HG02973 (cell line): ENCODE results near the gene SEC31A.
"Not testable (repeated sequence)": the region's sequence is repeated elsewhere in the genome, so short reads cannot be mapped to it uniquely, and the experiment has no call there.

ENCODE experiments used
- ATAC-seq: cut with Tn5 transposase; IDR thresholded peaks from one replicate; pipeline ENCODE4 v1.9.1; 2021; ENCODE audit warnings: moderate library complexity; ENCODE audit not compliant: unreplicated experiment

SEC31A gene

DNA sequence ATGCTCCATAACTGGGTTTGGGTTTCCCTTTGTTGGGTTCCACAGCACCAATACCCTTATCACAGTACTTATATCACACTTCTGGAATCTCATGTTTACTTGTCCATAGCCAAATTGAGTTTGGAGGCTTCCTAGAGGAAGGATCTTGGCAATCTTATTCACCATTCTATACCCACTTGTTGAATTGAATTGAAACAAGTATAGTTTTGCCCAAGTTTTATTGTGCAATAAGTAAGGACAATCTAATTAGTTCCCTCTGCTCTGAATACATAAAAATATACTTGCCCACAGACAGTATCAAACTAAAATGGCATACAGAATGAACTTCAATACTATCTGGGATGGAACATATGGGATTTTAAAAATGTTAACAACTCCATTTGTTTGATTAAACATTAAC is 40.3 kb downstream of the SEC31A start:
- no peak for ATAC-seq

- no peak for ATAC-seq
These were observed 42.2 kb downstream of the SEC31A start for GRCh38 chr4:82848706-82849105.

DNA sequence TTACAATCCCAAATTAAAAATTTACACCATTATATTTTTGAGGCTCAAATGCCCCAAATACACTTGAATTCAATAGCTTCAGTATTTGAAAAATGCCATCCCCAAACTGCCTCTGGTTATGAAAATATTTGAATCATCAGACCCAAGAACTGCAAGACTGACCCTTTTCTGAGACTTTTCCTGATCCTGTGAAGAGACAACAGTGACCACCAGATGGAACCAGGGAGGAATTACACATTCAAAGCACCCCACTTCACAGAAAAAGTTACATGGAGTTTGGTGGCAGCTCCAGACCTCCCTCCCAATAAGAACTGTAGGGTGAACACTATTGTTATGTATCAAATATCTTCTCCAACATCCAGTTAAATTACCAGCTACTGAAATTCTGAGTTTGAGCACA is 48.4 kb downstream of the SEC31A start:
- ATAC-seq, result no peak

DNA sequence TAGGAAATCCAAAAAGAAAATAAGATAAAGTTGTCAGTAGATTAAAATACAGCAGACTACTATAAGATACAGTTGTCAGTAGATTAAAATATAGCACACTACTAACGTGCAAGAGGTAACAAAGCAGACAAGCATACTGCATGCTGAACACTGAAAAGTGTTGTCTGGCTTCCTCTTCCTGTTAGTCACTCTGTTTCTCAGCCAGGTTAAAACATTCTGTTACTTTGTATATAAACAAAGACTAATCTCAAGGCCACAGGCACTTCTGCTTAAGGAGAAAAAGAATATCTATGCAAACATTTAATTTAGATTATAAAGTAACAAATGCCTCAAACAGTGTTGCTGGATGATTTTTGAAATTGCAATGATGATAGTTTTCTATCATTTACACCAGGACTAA is 51.3 kb downstream of the SEC31A start:
- no peak for ATAC-seq

- ATAC-seq, result no peak
These were observed 57.1 kb downstream of the SEC31A start for GRCh38 chr4:82833696-82834313.

DNA sequence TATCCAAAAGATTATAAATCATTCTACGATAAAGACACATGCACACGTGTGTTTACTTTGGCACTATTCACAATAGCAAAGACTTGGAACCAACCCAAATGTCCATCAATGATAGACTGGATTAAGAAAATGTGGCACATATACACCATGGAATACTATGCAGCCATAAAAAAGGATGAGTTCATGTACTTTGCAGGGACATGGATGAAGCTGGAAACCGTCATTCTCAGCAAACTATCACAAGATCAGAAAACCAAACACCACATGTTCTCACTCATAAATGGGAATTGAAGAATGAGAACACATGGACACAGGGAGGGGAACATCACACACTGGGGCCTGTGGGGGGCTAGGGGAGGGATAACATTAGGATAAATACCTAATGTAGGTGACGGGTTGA is 57.9 kb downstream of the SEC31A start:
- ATAC-seq, result not testable (repeated sequence)

DNA sequence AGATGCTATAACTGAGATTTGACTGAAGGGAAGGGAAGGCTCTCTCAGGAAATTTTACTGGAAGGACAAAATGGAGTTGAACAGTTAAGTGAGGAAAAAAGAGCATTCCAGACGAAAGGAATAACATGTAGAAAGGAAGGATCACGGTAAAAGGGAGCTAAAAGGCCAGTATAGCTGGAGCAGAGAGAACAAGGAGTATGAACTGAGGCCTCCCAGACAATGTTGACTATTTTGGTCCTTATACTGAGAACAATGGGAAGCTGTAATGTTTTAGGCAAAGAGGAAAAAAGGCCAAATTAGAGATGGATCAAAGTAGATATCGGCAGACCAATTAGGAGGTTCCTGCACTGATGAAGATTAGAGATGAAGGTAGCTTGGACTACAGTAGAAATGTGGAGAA is 65.5 kb downstream of the SEC31A start:
- no peak for ATAC-seq

DNA sequence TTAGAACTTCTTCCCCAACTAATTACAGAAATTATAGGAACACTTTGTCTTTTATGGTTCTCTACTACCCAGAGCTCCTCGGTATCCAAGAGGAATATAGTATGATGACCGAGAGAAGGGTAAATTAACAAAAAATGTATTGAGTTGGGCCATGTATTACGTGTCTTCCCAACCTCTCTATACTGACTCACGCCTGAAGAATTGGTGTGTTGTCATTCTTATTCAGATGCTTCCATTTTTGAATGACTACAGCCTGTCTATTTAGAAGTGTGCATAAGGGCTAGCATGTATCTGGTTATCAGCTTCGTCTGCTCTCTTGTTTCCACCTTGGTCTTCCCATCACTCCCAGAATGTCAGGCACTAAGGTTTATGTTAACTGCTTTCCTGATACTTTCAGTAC is 67.9 kb downstream of the SEC31A start:
- ATAC-seq, result no peak

- no peak for ATAC-seq
These were observed 70.3 kb downstream of the SEC31A start for GRCh38 chr4:82820689-82821088.

- ATAC-seq, result no peak
These were observed 72.0 kb downstream of the SEC31A start for GRCh38 chr4:82818664-82819662.

DNA sequence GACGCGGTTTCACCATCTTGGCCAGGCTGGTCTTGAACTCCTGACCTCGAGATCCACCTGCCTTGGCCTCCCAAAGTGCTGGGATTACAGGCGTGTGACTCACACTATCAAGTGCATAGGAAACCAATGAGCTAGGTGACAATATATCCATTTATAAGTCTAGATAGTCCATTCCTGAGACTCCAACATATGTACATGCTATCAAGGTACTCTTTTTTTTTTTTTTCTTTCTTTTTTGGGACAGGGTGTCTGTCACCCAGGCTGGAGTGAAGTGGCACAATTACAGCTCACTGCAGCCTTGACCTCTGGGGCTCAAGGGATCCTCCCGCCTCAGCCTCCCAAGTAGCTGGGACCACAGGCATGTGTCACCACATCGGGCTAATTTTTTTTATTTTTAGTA is 74.1 kb downstream of the SEC31A start:
- ATAC-seq, result not testable (repeated sequence)

GRCh38 chr4:82814034-82814433 is 76.9 kb downstream of the SEC31A start:
- no peak for ATAC-seq

- no peak for ATAC-seq
These were observed 79.1 kb downstream of the SEC31A start for GRCh38 chr4:82811838-82812341.

GRCh38 chr4:82811392-82811791 is 79.6 kb downstream of the SEC31A start:
- no peak for ATAC-seq

GRCh38 chr4:82810176-82810575 is 80.8 kb downstream of the SEC31A start:
- no peak for ATAC-seq

GRCh38 chr4:82809619-82810018 is 81.3 kb downstream of the SEC31A start:
- no peak for ATAC-seq

- ATAC-seq, result no peak
These were observed 87.2 kb downstream of the SEC31A start for GRCh38 chr4:82803746-82804145.

GRCh38 chr4:82802911-82803310 is 88.0 kb downstream of the SEC31A start:
- no peak for ATAC-seq

- no peak for ATAC-seq
These were observed 88.9 kb downstream of the SEC31A start for GRCh38 chr4:82801910-82802521.

- ATAC-seq, result no peak
These were observed 91.7 kb downstream of the SEC31A start for GRCh38 chr4:82799006-82799881.
